ENCODE measurements around the gene RASGEF1B.
A peak's percentile ranks its signal among the peaks of the same experiment; 100 is the strongest.

RASGEF1B gene

DNA sequence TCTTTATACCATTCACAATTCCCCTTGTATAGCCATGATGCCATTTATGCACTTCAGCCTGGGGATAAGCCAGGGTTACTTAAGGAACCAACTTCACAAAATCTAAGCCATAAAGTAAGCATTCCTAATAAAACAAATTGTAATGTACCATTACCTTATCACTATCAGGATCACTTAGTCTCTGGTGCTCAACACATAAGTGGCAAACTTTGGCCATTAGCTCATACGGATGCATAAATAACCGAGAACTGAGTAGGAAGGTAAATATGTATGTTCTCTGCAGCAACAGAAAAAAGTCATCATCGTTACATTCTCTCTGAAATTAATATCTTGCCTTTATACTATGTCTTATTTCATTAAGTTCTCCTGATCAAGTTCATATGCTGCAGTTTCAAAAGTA is 14.4 kb downstream of the RASGEF1B start:
- WGBS (ENCODE audit: extremely low coverage, insufficient coverage, insufficient read length), result no CpG with 5 or more reads among the region's 3 CpGs
- Histone ChIP-seq H3K4me2 (ENCODE audit: low read length) (no peak overlapping the region), H2AK5ac (ENCODE audit: low read length) (no peak overlapping the region), H4K91ac (ENCODE audit: low read depth, low read length) (no peak overlapping the region), H3K79me2 (ENCODE audit: control insufficient read depth, insufficient read depth, low read length, poor library complexity) (no peaks in the 10 kb centered on the region), H3K4me1 (ENCODE audit: control insufficient read depth in 1 of 2, insufficient read depth in 2 of 2, low read length in 2 of 2) (peaks cover 0 to 3% of the 10 kb centered on the region in 2 experiments), H2BK120ac (ENCODE audit: insufficient read depth, low read length, poor library complexity) (no peak overlapping the region), H3K4ac (ENCODE audit: low read depth, low read length) (no peak overlapping the region), H3K14ac (ENCODE audit: low read length) (no peak overlapping the region), H3K79me1 (ENCODE audit: low read length) (no peaks in the 10 kb centered on the region), H2BK12ac (ENCODE audit: low read length) (no peak overlapping the region), H3K4me3 (ENCODE audit: low read depth, low read length) (no peak overlapping the region), H3K9me3 (ENCODE audit: insufficient read depth, low read depth, low read length) (no peaks in the 10 kb centered on the region), H4K8ac (ENCODE audit: low read depth, low read length) (no peak overlapping the region), H4K12ac (ENCODE audit: low read depth, low read length) (no peak overlapping the region), H3K36me3 (ENCODE audit: control insufficient read depth in 1 of 2, insufficient read depth in 2 of 2, low read length in 2 of 2) (no peaks in the 10 kb centered on the region), H2AFZ (ENCODE audit: insufficient read depth, low read length, poor library complexity) (no peak overlapping the region), H3K27me3 (ENCODE audit: insufficient read depth, low read length) (no peaks in the 10 kb centered on the region), H3K23ac (ENCODE audit: low read length) (no peak overlapping the region), H3K27ac (ENCODE audit: low read depth, low read length) (no peak overlapping the region), H2BK5ac (ENCODE audit: low read depth, low read length, poor library complexity) (no peak overlapping the region), H3K9ac (ENCODE audit: low read length) (no peak overlapping the region), H3K18ac (ENCODE audit: low read length) (no peak overlapping the region)
- DNase-seq, result peak in 1 of 2 donors; percentile 60

DNA sequence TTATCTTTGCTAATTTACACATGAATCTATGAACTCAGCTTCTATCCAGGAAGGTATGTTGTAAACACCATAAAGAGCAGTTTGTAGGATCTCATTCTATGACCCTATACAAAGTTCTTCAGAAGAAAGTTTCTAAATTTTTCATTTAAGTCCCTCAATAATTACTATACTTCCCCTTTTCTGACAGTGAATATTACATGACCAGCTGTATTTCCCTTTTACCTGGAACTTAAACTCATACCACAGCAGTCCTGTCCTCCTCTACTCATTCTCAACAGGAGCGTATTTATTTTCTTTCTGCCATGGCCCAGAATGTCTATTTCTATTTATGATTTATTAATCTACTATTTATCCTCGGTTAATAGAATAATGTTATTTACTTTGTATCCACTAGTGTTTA is 15.8 kb downstream of the RASGEF1B start:
- DNase-seq, result no peak
- H3K4me1 ChIP-seq (ENCODE audit: control insufficient read depth in 1 of 2, insufficient read depth in 2 of 2, low read length in 2 of 2), result peaks cover 0 to 3% of the 10 kb centered on the region in 2 experiments
- no peaks in the 10 kb centered on the region for H3K36me3 ChIP-seq (ENCODE audit: control insufficient read depth in 1 of 2, insufficient read depth in 2 of 2, low read length in 2 of 2)
- no peak overlapping the region for H2BK12ac ChIP-seq (ENCODE audit: low read length)
- H4K8ac ChIP-seq (ENCODE audit: low read depth, low read length), result no peak overlapping the region
- H3K9me3 ChIP-seq (ENCODE audit: insufficient read depth, low read depth, low read length), result no peaks in the 10 kb centered on the region
- H2AFZ ChIP-seq (ENCODE audit: insufficient read depth, low read length, poor library complexity), result no peak overlapping the region
- H3K14ac ChIP-seq (ENCODE audit: low read length), result no peak overlapping the region
- no peak overlapping the region for H2BK120ac ChIP-seq (ENCODE audit: insufficient read depth, low read length, poor library complexity)
- no peak overlapping the region for H4K12ac ChIP-seq (ENCODE audit: low read depth, low read length)
- H3K4me3 ChIP-seq (ENCODE audit: low read depth, low read length), result no peak overlapping the region
- no peak overlapping the region for H3K4me2 ChIP-seq (ENCODE audit: low read length)
- no peak overlapping the region for H2AK5ac ChIP-seq (ENCODE audit: low read length)
- no peak overlapping the region for H3K9ac ChIP-seq (ENCODE audit: low read length)
- no peaks in the 10 kb centered on the region for H3K79me1 ChIP-seq (ENCODE audit: low read length)
- H3K18ac ChIP-seq (ENCODE audit: low read length), result no peak overlapping the region
- H3K4ac ChIP-seq (ENCODE audit: low read depth, low read length), result no peak overlapping the region
- no peaks in the 10 kb centered on the region for H3K79me2 ChIP-seq (ENCODE audit: control insufficient read depth, insufficient read depth, low read length, poor library complexity)
- H4K91ac ChIP-seq (ENCODE audit: low read depth, low read length), result no peak overlapping the region
- H2BK5ac ChIP-seq (ENCODE audit: low read depth, low read length, poor library complexity), result no peak overlapping the region
- H3K27me3 ChIP-seq (ENCODE audit: insufficient read depth, low read length), result no peaks in the 10 kb centered on the region
- no peak overlapping the region for H3K23ac ChIP-seq (ENCODE audit: low read length)
- no peak overlapping the region for H3K27ac ChIP-seq (ENCODE audit: low read depth, low read length)
- no CpG with 5 or more reads among the region's 2 CpGs for WGBS (ENCODE audit: extremely low coverage, insufficient coverage, insufficient read length)

DNA sequence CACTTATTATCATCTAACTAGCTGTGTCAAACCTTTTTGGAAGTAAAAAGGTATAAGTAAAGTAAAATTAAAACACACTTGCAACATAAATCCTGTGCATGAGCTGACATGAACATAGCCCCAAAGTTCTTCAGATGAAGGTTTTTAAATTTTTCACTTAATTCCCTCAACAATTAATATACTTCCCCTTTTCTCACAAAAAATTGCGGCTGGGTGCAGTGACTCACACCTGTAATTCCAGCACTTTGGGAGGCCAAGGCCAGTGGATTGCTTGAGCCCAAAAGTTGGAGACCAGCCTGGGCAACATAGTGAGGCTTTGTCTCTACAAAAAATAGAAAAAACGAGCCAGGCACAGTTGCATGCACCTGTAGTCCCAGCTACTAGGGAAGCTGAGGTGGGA is 16.8 kb downstream of the RASGEF1B start:
- no peaks in the 10 kb centered on the region for H3K27me3 ChIP-seq (ENCODE audit: insufficient read depth, low read length)
- H4K12ac ChIP-seq (ENCODE audit: low read depth, low read length), result no peak overlapping the region
- H3K9me3 ChIP-seq (ENCODE audit: insufficient read depth, low read depth, low read length), result no peaks in the 10 kb centered on the region
- no CpG with 5 or more reads among the region's 2 CpGs for WGBS (ENCODE audit: extremely low coverage, insufficient coverage, insufficient read length)
- H4K8ac ChIP-seq (ENCODE audit: low read depth, low read length), result no peak overlapping the region
- no peak overlapping the region for H2BK120ac ChIP-seq (ENCODE audit: insufficient read depth, low read length, poor library complexity)
- no peaks in the 10 kb centered on the region for H3K79me1 ChIP-seq (ENCODE audit: low read length)
- no peak overlapping the region for H3K23ac ChIP-seq (ENCODE audit: low read length)
- H3K4me1 ChIP-seq (ENCODE audit: control insufficient read depth in 1 of 2, insufficient read depth in 2 of 2, low read length in 2 of 2), result no peaks in the 10 kb centered on the region
- H2AK5ac ChIP-seq (ENCODE audit: low read length), result no peak overlapping the region
- no peak overlapping the region for H3K4me2 ChIP-seq (ENCODE audit: low read length)
- no peak overlapping the region for H3K27ac ChIP-seq (ENCODE audit: low read depth, low read length)
- no peak for DNase-seq
- no peak overlapping the region for H3K4ac ChIP-seq (ENCODE audit: low read depth, low read length)
- no peak overlapping the region for H3K14ac ChIP-seq (ENCODE audit: low read length)
- no peaks in the 10 kb centered on the region for H3K79me2 ChIP-seq (ENCODE audit: control insufficient read depth, insufficient read depth, low read length, poor library complexity)
- H2AFZ ChIP-seq (ENCODE audit: insufficient read depth, low read length, poor library complexity), result no peak overlapping the region
- no peak overlapping the region for H3K4me3 ChIP-seq (ENCODE audit: low read depth, low read length)
- no peak overlapping the region for H2BK12ac ChIP-seq (ENCODE audit: low read length)
- no peak overlapping the region for H2BK5ac ChIP-seq (ENCODE audit: low read depth, low read length, poor library complexity)
- no peaks in the 10 kb centered on the region for H3K36me3 ChIP-seq (ENCODE audit: control insufficient read depth in 1 of 2, insufficient read depth in 2 of 2, low read length in 2 of 2)
- no peak overlapping the region for H4K91ac ChIP-seq (ENCODE audit: low read depth, low read length)
- H3K18ac ChIP-seq (ENCODE audit: low read length), result no peak overlapping the region
- no peak overlapping the region for H3K9ac ChIP-seq (ENCODE audit: low read length)

GRCh38 chr4:81454499-81454898 is 17.2 kb downstream of the RASGEF1B start:
- Histone ChIP-seq H2AFZ (ENCODE audit: insufficient read depth, low read length, poor library complexity) (no peak overlapping the region), H3K23ac (ENCODE audit: low read length) (no peak overlapping the region), H3K4me3 (ENCODE audit: low read depth, low read length) (no peak overlapping the region), H4K8ac (ENCODE audit: low read depth, low read length) (no peak overlapping the region), H2BK12ac (ENCODE audit: low read length) (no peak overlapping the region), H4K12ac (ENCODE audit: low read depth, low read length) (no peak overlapping the region), H3K9ac (ENCODE audit: low read length) (no peak overlapping the region), H3K4me1 (ENCODE audit: control insufficient read depth in 1 of 2, insufficient read depth in 2 of 2, low read length in 2 of 2) (no peaks in the 10 kb centered on the region), H3K36me3 (ENCODE audit: control insufficient read depth in 1 of 2, insufficient read depth in 2 of 2, low read length in 2 of 2) (no peaks in the 10 kb centered on the region), H2BK5ac (ENCODE audit: low read depth, low read length, poor library complexity) (no peak overlapping the region), H4K91ac (ENCODE audit: low read depth, low read length) (no peak overlapping the region), H3K79me2 (ENCODE audit: control insufficient read depth, insufficient read depth, low read length, poor library complexity) (no peaks in the 10 kb centered on the region), H3K4ac (ENCODE audit: low read depth, low read length) (no peak overlapping the region), H2AK5ac (ENCODE audit: low read length) (no peak overlapping the region), H3K27me3 (ENCODE audit: insufficient read depth, low read length) (no peaks in the 10 kb centered on the region), H3K9me3 (ENCODE audit: insufficient read depth, low read depth, low read length) (no peaks in the 10 kb centered on the region), H2BK120ac (ENCODE audit: insufficient read depth, low read length, poor library complexity) (no peak overlapping the region), H3K79me1 (ENCODE audit: low read length) (no peaks in the 10 kb centered on the region), H3K27ac (ENCODE audit: low read depth, low read length) (no peak overlapping the region), H3K18ac (ENCODE audit: low read length) (no peak overlapping the region), H3K14ac (ENCODE audit: low read length) (no peak overlapping the region), H3K4me2 (ENCODE audit: low read length) (no peak overlapping the region)
- WGBS (ENCODE audit: extremely low coverage, insufficient coverage, insufficient read length), result no CpG with 5 or more reads among the region's 5 CpGs
- peak in 1 of 2 donors; percentile 52 for DNase-seq

Data from trophoblast cell (in vitro differentiated cells and primary cell).